ENCODE results near the gene C1orf105.

C1orf105 gene

GRCh38 chr1:172397221-172397620 lies 23.3 kb upstream of the C1orf105 start:
- Histone ChIP-seq H3K27ac (ENCODE audit: low read length) (no peak overlapping the region), H3K9me3 (ENCODE audit: control insufficient read depth in 2 of 2, low read length in 2 of 2) (no peaks in the 10 kb centered on the region), H3K9ac (ENCODE audit: low read length in 2 of 2) (no peak overlapping the region), H3K27me3 (ENCODE audit: control insufficient read depth in 1 of 2, insufficient read depth in 2 of 2, low read length in 2 of 2) (no peaks in the 10 kb centered on the region), H3K4me1 (ENCODE audit: control insufficient read depth, insufficient read depth, low read length) (peaks cover 4% of the 10 kb centered on the region), H3K4me3 (ENCODE audit: low read length in 2 of 2) (no peak overlapping the region), H3K36me3 (ENCODE audit: control insufficient read depth in 2 of 2, insufficient read depth in 2 of 2, low read length in 2 of 2) (no peaks in the 10 kb centered on the region)

- Histone ChIP-seq H3K27ac (ENCODE audit: low read length) (no peak overlapping the region), H3K36me3 (ENCODE audit: control insufficient read depth in 2 of 2, insufficient read depth in 2 of 2, low read length in 2 of 2) (no peaks in the 10 kb centered on the region), H3K4me1 (ENCODE audit: control insufficient read depth, insufficient read depth, low read length) (peaks cover 4% of the 10 kb centered on the region), H3K9ac (ENCODE audit: low read length in 2 of 2) (no peak overlapping the region), H3K4me3 (ENCODE audit: low read length in 2 of 2) (no peak overlapping the region), H3K9me3 (ENCODE audit: control insufficient read depth in 2 of 2, low read length in 2 of 2) (no peaks in the 10 kb centered on the region), H3K27me3 (ENCODE audit: control insufficient read depth in 1 of 2, insufficient read depth in 2 of 2, low read length in 2 of 2) (no peaks in the 10 kb centered on the region)
These were observed 22.9 kb upstream of the C1orf105 start for GRCh38 chr1:172397633-172398032.

GRCh38 chr1:172398193-172398592 lies 22.3 kb upstream of the C1orf105 start:
- no peaks in the 10 kb centered on the region for H3K9me3 ChIP-seq (ENCODE audit: control insufficient read depth in 2 of 2, low read length in 2 of 2)
- H3K4me1 ChIP-seq (ENCODE audit: control insufficient read depth, insufficient read depth, low read length): peaks cover 4% of the 10 kb centered on the region
- no peak overlapping the region for H3K9ac ChIP-seq (ENCODE audit: low read length in 2 of 2)
- peak overlapping the region; percentile 18 for H3K27ac ChIP-seq (ENCODE audit: low read length)
- no peaks in the 10 kb centered on the region for H3K27me3 ChIP-seq (ENCODE audit: control insufficient read depth in 1 of 2, insufficient read depth in 2 of 2, low read length in 2 of 2)
- H3K36me3 ChIP-seq (ENCODE audit: control insufficient read depth in 2 of 2, insufficient read depth in 2 of 2, low read length in 2 of 2): no peaks in the 10 kb centered on the region
- no peak overlapping the region for H3K4me3 ChIP-seq (ENCODE audit: low read length in 2 of 2)

GRCh38 chr1:172398970-172399755 lies 21.3 kb upstream of the C1orf105 start:
- Histone ChIP-seq H3K4me3 (ENCODE audit: low read length in 2 of 2) (peak overlapping the region; percentile 42 to 47), H3K9ac (ENCODE audit: low read length in 2 of 2) (no peak overlapping the region)

GRCh38 chr1:172399756-172400721 lies 20.4 kb upstream of the C1orf105 start:
- Histone ChIP-seq H3K27me3 (ENCODE audit: control insufficient read depth in 1 of 2, insufficient read depth in 2 of 2, low read length in 2 of 2) (no peaks in the 10 kb centered on the region), H3K36me3 (ENCODE audit: control insufficient read depth in 2 of 2, insufficient read depth in 2 of 2, low read length in 2 of 2) (no peaks in the 10 kb centered on the region), H3K4me3 (ENCODE audit: low read length in 2 of 2) (no peak overlapping the region), H3K9me3 (ENCODE audit: control insufficient read depth in 2 of 2, low read length in 2 of 2) (no peaks in the 10 kb centered on the region), H3K27ac (ENCODE audit: low read length) (peak overlapping the region; percentile 2), H3K9ac (ENCODE audit: low read length in 2 of 2) (peak overlapping the region; percentile 2 to 29), H3K4me1 (ENCODE audit: control insufficient read depth, insufficient read depth, low read length) (no peaks in the 10 kb centered on the region)

More at GRCh38 chr1:172398970-172399755, 21.3 kb upstream of the C1orf105 start:
- Histone ChIP-seq H3K27ac (ENCODE audit: low read length) (peak overlapping the region; percentile 18), H3K36me3 (ENCODE audit: control insufficient read depth in 2 of 2, insufficient read depth in 2 of 2, low read length in 2 of 2) (no peaks in the 10 kb centered on the region), H3K4me1 (ENCODE audit: control insufficient read depth, insufficient read depth, low read length) (no peaks in the 10 kb centered on the region), H3K9me3 (ENCODE audit: control insufficient read depth in 2 of 2, low read length in 2 of 2) (no peaks in the 10 kb centered on the region), H3K27me3 (ENCODE audit: control insufficient read depth in 1 of 2, insufficient read depth in 2 of 2, low read length in 2 of 2) (no peaks in the 10 kb centered on the region)

- Histone ChIP-seq H3K27me3 (ENCODE audit: control insufficient read depth in 1 of 2, insufficient read depth in 2 of 2, low read length in 2 of 2) (no peaks in the 10 kb centered on the region), H3K9ac (ENCODE audit: low read length in 2 of 2) (no peak overlapping the region), H3K9me3 (ENCODE audit: control insufficient read depth in 2 of 2, low read length in 2 of 2) (no peaks in the 10 kb centered on the region), H3K4me3 (ENCODE audit: low read length in 2 of 2) (no peak overlapping the region), H3K36me3 (ENCODE audit: control insufficient read depth in 2 of 2, insufficient read depth in 2 of 2, low read length in 2 of 2) (no peaks in the 10 kb centered on the region), H3K27ac (ENCODE audit: low read length) (no peak overlapping the region), H3K4me1 (ENCODE audit: control insufficient read depth, insufficient read depth, low read length) (no peaks in the 10 kb centered on the region)
These were observed 19.8 kb upstream of the C1orf105 start for GRCh38 chr1:172400722-172401105.

- no peak overlapping the region for H3K27ac ChIP-seq (ENCODE audit: low read length)
- no peaks in the 10 kb centered on the region for H3K36me3 ChIP-seq (ENCODE audit: control insufficient read depth in 2 of 2, insufficient read depth in 2 of 2, low read length in 2 of 2)
- no peaks in the 10 kb centered on the region for H3K4me1 ChIP-seq (ENCODE audit: control insufficient read depth, insufficient read depth, low read length)
These were observed 19.0 kb upstream of the C1orf105 start for GRCh38 chr1:172401477-172401876.

GRCh38 chr1:172401892-172402291 lies 18.6 kb upstream of the C1orf105 start:
- Histone ChIP-seq H3K9ac (ENCODE audit: low read length in 2 of 2) (no peak overlapping the region), H3K9me3 (ENCODE audit: control insufficient read depth in 2 of 2, low read length in 2 of 2) (no peaks in the 10 kb centered on the region), H3K4me1 (ENCODE audit: control insufficient read depth, insufficient read depth, low read length) (no peaks in the 10 kb centered on the region), H3K36me3 (ENCODE audit: control insufficient read depth in 2 of 2, insufficient read depth in 2 of 2, low read length in 2 of 2) (no peaks in the 10 kb centered on the region), H3K4me3 (ENCODE audit: low read length in 2 of 2) (no peak overlapping the region), H3K27me3 (ENCODE audit: control insufficient read depth in 1 of 2, insufficient read depth in 2 of 2, low read length in 2 of 2) (no peaks in the 10 kb centered on the region), H3K27ac (ENCODE audit: low read length) (no peak overlapping the region)

More at GRCh38 chr1:172401477-172401876, 19.0 kb upstream of the C1orf105 start:
- H3K9ac ChIP-seq (ENCODE audit: low read length in 2 of 2): no peak overlapping the region
- H3K4me3 ChIP-seq (ENCODE audit: low read length in 2 of 2): no peak overlapping the region
- no peaks in the 10 kb centered on the region for H3K9me3 ChIP-seq (ENCODE audit: control insufficient read depth in 2 of 2, low read length in 2 of 2)
- H3K27me3 ChIP-seq (ENCODE audit: control insufficient read depth in 1 of 2, insufficient read depth in 2 of 2, low read length in 2 of 2): no peaks in the 10 kb centered on the region

- Histone ChIP-seq H3K4me1 (ENCODE audit: control insufficient read depth, insufficient read depth, low read length) (no peaks in the 10 kb centered on the region), H3K4me3 (ENCODE audit: low read length in 2 of 2) (no peak overlapping the region), H3K27me3 (ENCODE audit: control insufficient read depth in 1 of 2, insufficient read depth in 2 of 2, low read length in 2 of 2) (no peaks in the 10 kb centered on the region), H3K9me3 (ENCODE audit: control insufficient read depth in 2 of 2, low read length in 2 of 2) (no peaks in the 10 kb centered on the region), H3K9ac (ENCODE audit: low read length in 2 of 2) (no peak overlapping the region), H3K36me3 (ENCODE audit: control insufficient read depth in 2 of 2, insufficient read depth in 2 of 2, low read length in 2 of 2) (no peaks in the 10 kb centered on the region), H3K27ac (ENCODE audit: low read length) (no peak overlapping the region)
These were observed 17.5 kb upstream of the C1orf105 start for GRCh38 chr1:172402878-172403569.

GRCh38 chr1:172404121-172404520 lies 16.4 kb upstream of the C1orf105 start:
- H3K27me3 ChIP-seq (ENCODE audit: control insufficient read depth in 1 of 2, insufficient read depth in 2 of 2, low read length in 2 of 2): no peaks in the 10 kb centered on the region
- no peak overlapping the region for H3K27ac ChIP-seq (ENCODE audit: low read length)
- no peaks in the 10 kb centered on the region for H3K36me3 ChIP-seq (ENCODE audit: control insufficient read depth in 2 of 2, insufficient read depth in 2 of 2, low read length in 2 of 2)
- H3K4me1 ChIP-seq (ENCODE audit: control insufficient read depth, insufficient read depth, low read length): no peaks in the 10 kb centered on the region
- no peak overlapping the region for H3K4me3 ChIP-seq (ENCODE audit: low read length in 2 of 2)
- H3K9ac ChIP-seq (ENCODE audit: low read length in 2 of 2): no peak overlapping the region
- H3K9me3 ChIP-seq (ENCODE audit: control insufficient read depth in 2 of 2, low read length in 2 of 2): no peaks in the 10 kb centered on the region
